GM12891 (cell line): ENCODE data around the gene SPP2.

Experiments
- PAX5 ChIP-seq: IDR thresholded peaks from 2 replicates; pipeline ENCODE4 v1.6.1; 2011; ENCODE audit warnings: low read length, moderate library complexity, mild to moderate bottlenecking; ENCODE audit not compliant: insufficient read depth, severe bottlenecking
- POLR2A ChIP-seq: IDR thresholded peaks from 2 replicates; pipeline ENCODE4 v1.6.1; 2011; ENCODE audit warnings: low read depth, low read length, control low read depth
- POLR2AphosphoS5 ChIP-seq: IDR thresholded peaks from 2 replicates; pipeline ENCODE4 v1.6.1; 2011; ENCODE audit warnings: low read depth, low read length, control low read depth
- TAF1 ChIP-seq: IDR thresholded peaks from 2 replicates; pipeline ENCODE4 v1.6.1; 2011; ENCODE audit warnings: low read depth, low read length, control low read depth

DNA sequence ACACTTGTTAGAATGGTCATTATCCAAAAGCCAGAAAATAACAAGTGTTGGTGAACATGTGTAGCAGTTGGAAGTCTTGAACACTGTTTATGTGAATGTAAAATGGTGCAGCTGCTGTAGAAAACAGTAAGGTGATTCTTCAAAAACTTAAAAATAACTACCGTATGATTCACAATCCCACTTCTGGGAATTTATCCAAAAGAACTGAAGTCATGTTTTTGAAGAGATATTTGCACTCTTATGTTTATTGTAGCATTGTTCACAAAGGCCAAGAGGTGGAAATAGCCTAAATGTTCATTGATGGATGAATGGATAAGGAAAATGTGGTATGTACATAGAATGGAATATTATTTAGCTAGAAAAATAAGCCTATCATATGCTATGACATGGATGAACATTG, 6.3 kb upstream of the SPP2 start:
- no peak for TF ChIP-seq POLR2A
- TF ChIP-seq POLR2AphosphoS5: no peak
- no peak for TF ChIP-seq PAX5
- TF ChIP-seq TAF1: no peak
